Fibroblast of lung (primary cell): ENCODE data around the gene CXorf66. TPM values are rescaled to one million over a fixed set of nuclear protein-coding genes. Genes with fewer than 3 reads are reported as not detected.

ENCODE experiments used
- DNase-seq, 2 donors: peaks; one replicate each; pipeline versions ENCODE4 v3.0.0 to v3.0.0-alpha.2; 2010; ENCODE audit warnings: low read depth in 2 of 2
- H2AFZ ChIP-seq: 2 replicates; pipeline ENCODE4 v1.5.1; 2012; ENCODE audit warnings: low read length, control low read depth, inconsistent platforms
- H3K27ac ChIP-seq: 2 replicates; pipeline ENCODE4 v1.5.1; 2011; ENCODE audit warnings: low read length, control low read depth; ENCODE audit not compliant: insufficient read depth
- H3K27me3 ChIP-seq: 2 replicates; pipeline ENCODE4 v1.5.1; 2011; ENCODE audit warnings: mild to moderate bottlenecking, low read length; ENCODE audit not compliant: control insufficient read depth, insufficient read depth
- H3K36me3 ChIP-seq: 2 replicates; pipeline ENCODE4 v1.5.1; 2011; ENCODE audit warnings: low read length; ENCODE audit not compliant: control insufficient read depth, insufficient read depth
- H3K4me1 ChIP-seq: 2 replicates; pipeline ENCODE4 v1.5.1; 2011; ENCODE audit warnings: low read length; ENCODE audit not compliant: control insufficient read depth, insufficient read depth; ENCODE audit errors: extremely low read depth
- H3K4me2 ChIP-seq: 2 replicates; pipeline ENCODE4 v1.5.1; 2011; ENCODE audit warnings: low read length, control low read depth; ENCODE audit not compliant: insufficient read depth; ENCODE audit errors: extremely low read depth
- H3K4me3 ChIP-seq, 4 experiments: fragments of 200-600 bp in 1 of 4; sonication (generic) in 1 of 4; replicated peaks in 1 of 4; 2 replicates each; pipeline ENCODE4 v1.5.1; 2011 to 2016; ENCODE audit warnings: low read length in 4 of 4, low read depth in 3 of 4, mild to moderate bottlenecking in 3 of 4, control low read depth in 2 of 4, inconsistent platforms in 1 of 4, mixed read lengths in 1 of 4; ENCODE audit not compliant: insufficient read depth in 1 of 4; ENCODE audit errors: control extremely low read depth in 1 of 4
- H3K79me2 ChIP-seq: 2 replicates; pipeline ENCODE4 v1.5.1; 2012; ENCODE audit warnings: mild to moderate bottlenecking, low read length, inconsistent platforms; ENCODE audit not compliant: control insufficient read depth, insufficient read depth
- H3K9ac ChIP-seq: 2 replicates; pipeline ENCODE4 v1.5.1; 2011; ENCODE audit warnings: mild to moderate bottlenecking, low read length, control low read depth; ENCODE audit not compliant: insufficient read depth
- H3K9me3 ChIP-seq: 2 replicates; pipeline ENCODE4 v1.5.1; 2012; ENCODE audit warnings: low read depth, low read length; ENCODE audit not compliant: control insufficient read depth, insufficient read depth
- H4K20me1 ChIP-seq: 2 replicates; pipeline ENCODE4 v1.5.1; 2011; ENCODE audit warnings: low read length; ENCODE audit not compliant: control insufficient read depth, insufficient read depth; ENCODE audit errors: extremely low read depth
- EZH2 ChIP-seq: IDR thresholded peaks from 2 replicates; pipeline ENCODE4 v1.5.1; 2012; ENCODE audit warnings: low read length, control low read depth, mild to moderate bottlenecking; ENCODE audit errors: missing control alignments
- polyA minus RNA-seq: library from RNA; depleted of rRNA, polyadenylated mRNA; stranded (reverse); fragments of >200 nt; gene quantifications from 2 replicates; pipeline ENCODE4 v1.2.3, GENCODE V29; 2011; ENCODE audit warnings: low replicate concordance
- polyA plus RNA-seq, 2 donors: library from polyadenylated mRNA; depleted of rRNA in 1 of 2; stranded (reverse) in 1 of 2; unstranded in 1 of 2; fragments of >200 nt; gene quantifications; 2 replicates each; pipeline ENCODE4 v1.2.1, GENCODE V29; 2011 to 2012; ENCODE audit warnings: missing spikeins in 1 of 2
- total RNA-seq: library from RNA; depleted of rRNA; stranded (reverse); fragments of >200 nt; gene quantifications from 2 replicates; pipeline ENCODE4 v1.2.1, GENCODE V29; 2014
- TF ChIP-seq, protein P1 (sequence below), 2 donors: IDR thresholded peaks in 1 of 2; conservative IDR thresholded peaks in 1 of 2; 1 replicate in 1 of 2; 2 replicates in 1 of 2; pipeline ENCODE4 v1.5.1; 2011 to 2012; ENCODE audit warnings: low read length in 2 of 2, control low read depth in 1 of 2, inconsistent platforms in 1 of 2, low read depth in 1 of 2, mild to moderate bottlenecking in 1 of 2

The CXorf66 gene, protein sequence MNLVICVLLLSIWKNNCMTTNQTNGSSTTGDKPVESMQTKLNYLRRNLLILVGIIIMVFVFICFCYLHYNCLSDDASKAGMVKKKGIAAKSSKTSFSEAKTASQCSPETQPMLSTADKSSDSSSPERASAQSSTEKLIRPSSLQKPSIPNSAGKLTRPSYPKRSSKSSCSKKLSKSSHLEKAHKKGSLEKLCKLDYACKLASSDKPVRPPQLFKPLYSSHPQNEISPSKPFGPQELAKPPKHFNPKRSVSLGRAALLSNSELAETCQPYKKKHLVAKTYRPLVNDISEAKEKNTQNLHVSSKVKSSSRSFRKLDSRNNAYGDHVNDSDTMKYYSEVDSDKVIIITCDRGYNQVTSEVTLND
- not detected in 2 replicates for total RNA-seq
- not detected in 2 replicates for polyA plus RNA-seq
- not detected in 2 replicates for polyA plus RNA-seq (2012)
- polyA minus RNA-seq: not detected in 2 replicates

DNA sequence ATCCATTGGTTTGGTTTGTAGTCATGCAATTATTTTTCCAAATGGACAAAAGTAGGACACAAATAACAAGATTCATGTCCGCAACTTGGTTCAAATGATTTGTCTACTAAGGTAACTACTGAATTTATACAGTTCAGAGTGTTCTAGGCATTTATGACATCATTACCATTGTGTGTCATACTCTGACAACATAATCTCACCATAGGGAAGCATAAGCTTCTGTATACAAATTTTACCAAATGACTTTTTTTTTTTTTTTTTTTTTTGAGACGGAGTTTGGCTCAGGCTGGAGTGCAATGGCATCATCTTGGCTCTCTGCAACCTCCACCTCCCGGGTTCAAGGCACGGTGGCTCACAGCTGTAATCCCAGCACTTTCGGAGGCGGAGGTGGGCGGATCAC is at the start of gene CXorf66:
Gene CXorf66 (minus strand): TSS at position 101 of the 400 bp plus-strand sequence. CDS start 25 bp downstream, at position 76.
- no peaks in the 10 kb centered on the region for H3K27me3 ChIP-seq
- no peaks in the 10 kb centered on the region for H3K79me2 ChIP-seq
- H3K9me3 ChIP-seq: no peaks in the 10 kb centered on the region
- no peak within 1 kb of the TSS for H3K4me3 ChIP-seq
- H3K27ac ChIP-seq: no peak within 1 kb of the TSS
- H3K4me1 ChIP-seq: no peaks in the 10 kb centered on the region
- H3K9ac ChIP-seq: no peak within 1 kb of the TSS
- no peak for DNase-seq
- H3K4me2 ChIP-seq: no peak within 1 kb of the TSS
- no peaks in the 10 kb centered on the region for H3K36me3 ChIP-seq
- no peak within 1 kb of the TSS for H2AFZ ChIP-seq
- TF ChIP-seq, protein P1, sequence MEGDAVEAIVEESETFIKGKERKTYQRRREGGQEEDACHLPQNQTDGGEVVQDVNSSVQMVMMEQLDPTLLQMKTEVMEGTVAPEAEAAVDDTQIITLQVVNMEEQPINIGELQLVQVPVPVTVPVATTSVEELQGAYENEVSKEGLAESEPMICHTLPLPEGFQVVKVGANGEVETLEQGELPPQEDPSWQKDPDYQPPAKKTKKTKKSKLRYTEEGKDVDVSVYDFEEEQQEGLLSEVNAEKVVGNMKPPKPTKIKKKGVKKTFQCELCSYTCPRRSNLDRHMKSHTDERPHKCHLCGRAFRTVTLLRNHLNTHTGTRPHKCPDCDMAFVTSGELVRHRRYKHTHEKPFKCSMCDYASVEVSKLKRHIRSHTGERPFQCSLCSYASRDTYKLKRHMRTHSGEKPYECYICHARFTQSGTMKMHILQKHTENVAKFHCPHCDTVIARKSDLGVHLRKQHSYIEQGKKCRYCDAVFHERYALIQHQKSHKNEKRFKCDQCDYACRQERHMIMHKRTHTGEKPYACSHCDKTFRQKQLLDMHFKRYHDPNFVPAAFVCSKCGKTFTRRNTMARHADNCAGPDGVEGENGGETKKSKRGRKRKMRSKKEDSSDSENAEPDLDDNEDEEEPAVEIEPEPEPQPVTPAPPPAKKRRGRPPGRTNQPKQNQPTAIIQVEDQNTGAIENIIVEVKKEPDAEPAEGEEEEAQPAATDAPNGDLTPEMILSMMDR (conservative IDR thresholded peaks at IDR 0.05 in 1 of 2, IDR thresholded peaks at IDR 0.05 in 1 of 2; ENCODE audit: low read depth in 1 of 2, low read length in 2 of 2): no peak
- no peak for TF ChIP-seq EZH2
- no peaks in the 10 kb centered on the region for H4K20me1 ChIP-seq

DNA sequence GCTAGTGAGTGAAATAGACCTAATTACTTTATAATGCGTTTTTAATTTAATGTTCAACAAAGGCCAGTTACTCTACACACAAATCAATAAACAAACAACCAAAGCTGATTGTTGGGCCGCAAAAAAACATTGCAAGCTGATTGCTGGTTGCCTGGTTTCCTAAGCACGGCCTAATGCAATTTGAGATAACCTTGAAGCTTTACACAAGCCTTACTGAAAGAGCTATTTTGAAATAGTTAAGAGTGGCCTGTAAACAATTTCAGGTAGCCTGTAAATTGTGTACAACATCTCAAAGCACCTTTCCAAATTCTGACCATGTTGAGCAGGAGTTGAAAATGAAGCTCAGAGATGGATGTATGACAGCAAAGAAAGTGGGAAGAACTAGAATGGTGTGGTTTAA is 17.5 kb upstream of the CXorf66 start:
- Histone ChIP-seq H3K36me3 (no peaks in the 10 kb centered on the region), H3K79me2 (no peaks in the 10 kb centered on the region)

DNA sequence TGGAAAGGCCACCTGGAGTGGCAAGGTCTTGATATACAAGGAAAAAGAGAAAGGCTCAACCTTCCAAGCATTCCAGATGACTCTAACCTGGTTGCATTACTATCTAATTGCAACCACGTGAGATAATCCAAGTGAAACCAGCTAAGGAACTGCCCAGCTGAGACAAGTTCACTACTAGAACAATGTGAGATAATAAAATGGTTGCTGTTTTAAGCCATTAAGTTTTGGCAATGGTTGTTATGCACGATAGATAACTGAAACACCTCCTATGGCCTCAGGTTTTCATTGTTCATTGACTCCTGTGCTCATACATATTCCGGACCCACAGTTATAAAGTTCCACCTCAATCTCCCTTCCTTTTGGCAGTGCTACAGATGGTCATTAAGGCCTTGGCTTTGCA is 9.2 kb upstream of the CXorf66 start:
- TF ChIP-seq, protein P1 (conservative IDR thresholded peaks at IDR 0.05 in 1 of 2, IDR thresholded peaks at IDR 0.05 in 1 of 2; ENCODE audit: low read depth in 1 of 2, low read length in 2 of 2): no peak
- no peak for TF ChIP-seq EZH2
- Histone ChIP-seq H3K9me3 (no peaks in the 10 kb centered on the region), H3K4me3 (no peak overlapping the region), H3K27me3 (no peaks in the 10 kb centered on the region), H2AFZ (no peak overlapping the region), H3K9ac (no peak overlapping the region), H3K4me1 (no peaks in the 10 kb centered on the region), H4K20me1 (no peaks in the 10 kb centered on the region), H3K79me2 (no peaks in the 10 kb centered on the region), H3K36me3 (no peaks in the 10 kb centered on the region), H3K4me2 (no peak overlapping the region), H3K27ac (no peak overlapping the region)
- no peak for DNase-seq

More for the DNA sequence above, 17.5 kb upstream of the CXorf66 start:
- H3K27me3 ChIP-seq: no peaks in the 10 kb centered on the region
- no peaks in the 10 kb centered on the region for H3K4me1 ChIP-seq
- no peak overlapping the region for H3K27ac ChIP-seq
- DNase-seq: no peak
- TF ChIP-seq, protein P1 (conservative IDR thresholded peaks at IDR 0.05 in 1 of 2, IDR thresholded peaks at IDR 0.05 in 1 of 2; ENCODE audit: low read depth in 1 of 2, low read length in 2 of 2): no peak
- no peak for TF ChIP-seq EZH2
- no peak overlapping the region for H2AFZ ChIP-seq
- H3K9ac ChIP-seq: no peak overlapping the region
- H3K9me3 ChIP-seq: no peaks in the 10 kb centered on the region
- no peaks in the 10 kb centered on the region for H4K20me1 ChIP-seq
- no peak overlapping the region for H3K4me2 ChIP-seq
- H3K4me3 ChIP-seq: no peak overlapping the region
